Measurements from ENCODE around the gene ZNF609.
A peak's percentile ranks its signal among the peaks of the same experiment; 100 is the strongest.

ZNF609 gene

GRCh38 chr15:64571857-64572291 is 111.5 kb downstream of the ZNF609 start:
- Histone ChIP-seq H2BK15ac (replicated peaks; ENCODE audit: low read depth) (no peak overlapping the region), H2AK5ac (ENCODE audit: low read length) (no peak overlapping the region), H3K56ac (ENCODE audit: low read length) (no peak overlapping the region), H3K79me1 (ENCODE audit: low read length) (peaks cover 18% of the 10 kb centered on the region), H3K9ac (ENCODE audit: low read length) (no peak overlapping the region), H3K4me1 (ENCODE audit: control insufficient read depth, low read depth, low read length) (no peaks in the 10 kb centered on the region), H3K36me3 (ENCODE audit: control insufficient read depth, insufficient read depth, low read length) (no peaks in the 10 kb centered on the region), H4K5ac (ENCODE audit: low read length) (no peak overlapping the region), H3K4ac (ENCODE audit: low read depth, low read length) (no peak overlapping the region), H3K79me2 (ENCODE audit: control insufficient read depth, insufficient read depth, low read length) (peaks cover 18% of the 10 kb centered on the region), H3K4me3 (ENCODE audit: low read length) (no peak overlapping the region), H3K18ac (ENCODE audit: low read length) (no peak overlapping the region), H3K23ac (ENCODE audit: low read length) (no peak overlapping the region), H2BK120ac (ENCODE audit: low read depth, low read length) (no peak overlapping the region), H4K8ac (ENCODE audit: low read depth, low read length) (no peak overlapping the region), H2BK5ac (ENCODE audit: low read length) (no peak overlapping the region), H3K4me2 (ENCODE audit: low read length) (no peak overlapping the region), H3K27ac (ENCODE audit: low read depth, low read length) (no peak overlapping the region), H3K27me3 (ENCODE audit: insufficient read depth, low read length, poor library complexity) (no peaks in the 10 kb centered on the region)
- no CpG with 5 or more reads among the region's 4 CpGs for WGBS (ENCODE audit: extremely low coverage, insufficient coverage, low lambda C conversion rate)
- peak; percentile 52 for DNase-seq

GRCh38 chr15:64572856-64573255 is 112.5 kb downstream of the ZNF609 start:
- Histone ChIP-seq H3K9ac (ENCODE audit: low read length) (no peak overlapping the region), H3K27me3 (ENCODE audit: insufficient read depth, low read length, poor library complexity) (no peaks in the 10 kb centered on the region), H3K56ac (ENCODE audit: low read length) (no peak overlapping the region), H3K27ac (ENCODE audit: low read depth, low read length) (no peak overlapping the region), H3K79me2 (ENCODE audit: control insufficient read depth, insufficient read depth, low read length) (peaks cover 18% of the 10 kb centered on the region), H2BK5ac (ENCODE audit: low read length) (no peak overlapping the region), H2AK5ac (ENCODE audit: low read length) (no peak overlapping the region), H2BK15ac (replicated peaks; ENCODE audit: low read depth) (no peak overlapping the region), H3K4ac (ENCODE audit: low read depth, low read length) (no peak overlapping the region), H3K36me3 (ENCODE audit: control insufficient read depth, insufficient read depth, low read length) (no peaks in the 10 kb centered on the region), H3K79me1 (ENCODE audit: low read length) (peaks cover 18% of the 10 kb centered on the region), H4K5ac (ENCODE audit: low read length) (no peak overlapping the region), H3K18ac (ENCODE audit: low read length) (no peak overlapping the region), H3K23ac (ENCODE audit: low read length) (no peak overlapping the region), H3K4me3 (ENCODE audit: low read length) (no peak overlapping the region), H4K8ac (ENCODE audit: low read depth, low read length) (no peak overlapping the region), H3K4me1 (ENCODE audit: control insufficient read depth, low read depth, low read length) (no peaks in the 10 kb centered on the region), H3K4me2 (ENCODE audit: low read length) (no peak overlapping the region), H2BK120ac (ENCODE audit: low read depth, low read length) (no peak overlapping the region)
- no peak for DNase-seq
- WGBS (ENCODE audit: extremely low coverage, insufficient coverage, low lambda C conversion rate): no CpG with 5 or more reads among the region's 6 CpGs

GRCh38 chr15:64574301-64575017 is 114.1 kb downstream of the ZNF609 start:
- H4K5ac ChIP-seq (ENCODE audit: low read length): no peak overlapping the region
- no peak for DNase-seq
- no peaks in the 10 kb centered on the region for H3K36me3 ChIP-seq (ENCODE audit: control insufficient read depth, insufficient read depth, low read length)
- H3K18ac ChIP-seq (ENCODE audit: low read length): no peak overlapping the region
- H3K79me2 ChIP-seq (ENCODE audit: control insufficient read depth, insufficient read depth, low read length): peaks cover 16% of the 10 kb centered on the region
- no peak overlapping the region for H3K56ac ChIP-seq (ENCODE audit: low read length)
- H3K4me3 ChIP-seq (ENCODE audit: low read length): no peak overlapping the region
- H3K27me3 ChIP-seq (ENCODE audit: insufficient read depth, low read length, poor library complexity): no peaks in the 10 kb centered on the region
- no peak overlapping the region for H2BK120ac ChIP-seq (ENCODE audit: low read depth, low read length)
- no CpG with 5 or more reads among the region's 1 CpG for WGBS (ENCODE audit: extremely low coverage, insufficient coverage, low lambda C conversion rate)
- no peak overlapping the region for H4K8ac ChIP-seq (ENCODE audit: low read depth, low read length)
- H3K23ac ChIP-seq (ENCODE audit: low read length): no peak overlapping the region
- H3K4me2 ChIP-seq (ENCODE audit: low read length): no peak overlapping the region
- H3K27ac ChIP-seq (ENCODE audit: low read depth, low read length): no peak overlapping the region
- H3K9ac ChIP-seq (ENCODE audit: low read length): no peak overlapping the region
- no peak overlapping the region for H2AK5ac ChIP-seq (ENCODE audit: low read length)
- no peak overlapping the region for H2BK5ac ChIP-seq (ENCODE audit: low read length)
- peaks cover 16% of the 10 kb centered on the region for H3K79me1 ChIP-seq (ENCODE audit: low read length)
- H2BK15ac ChIP-seq (replicated peaks; ENCODE audit: low read depth): no peak overlapping the region
- no peak overlapping the region for H3K4ac ChIP-seq (ENCODE audit: low read depth, low read length)
- H3K4me1 ChIP-seq (ENCODE audit: control insufficient read depth, low read depth, low read length): no peaks in the 10 kb centered on the region

GRCh38 chr15:64580696-64581407 is 120.5 kb downstream of the ZNF609 start:
- Histone ChIP-seq H2BK5ac (ENCODE audit: low read length) (no peak overlapping the region), H2BK15ac (replicated peaks; ENCODE audit: low read depth) (no peak overlapping the region), H3K4me1 (ENCODE audit: control insufficient read depth, low read depth, low read length) (no peaks in the 10 kb centered on the region), H3K27ac (ENCODE audit: low read depth, low read length) (no peak overlapping the region), H3K9ac (ENCODE audit: low read length) (no peak overlapping the region), H3K4me3 (ENCODE audit: low read length) (no peak overlapping the region), H3K36me3 (ENCODE audit: control insufficient read depth, insufficient read depth, low read length) (no peaks in the 10 kb centered on the region), H3K23ac (ENCODE audit: low read length) (no peak overlapping the region), H3K4me2 (ENCODE audit: low read length) (no peak overlapping the region), H3K79me1 (ENCODE audit: low read length) (peaks cover 12% of the 10 kb centered on the region), H2BK120ac (ENCODE audit: low read depth, low read length) (no peak overlapping the region), H3K56ac (ENCODE audit: low read length) (no peak overlapping the region), H3K79me2 (ENCODE audit: control insufficient read depth, insufficient read depth, low read length) (peaks cover 16% of the 10 kb centered on the region), H3K18ac (ENCODE audit: low read length) (no peak overlapping the region), H3K27me3 (ENCODE audit: insufficient read depth, low read length, poor library complexity) (no peaks in the 10 kb centered on the region), H3K4ac (ENCODE audit: low read depth, low read length) (no peak overlapping the region), H2AK5ac (ENCODE audit: low read length) (no peak overlapping the region), H4K5ac (ENCODE audit: low read length) (no peak overlapping the region), H4K8ac (ENCODE audit: low read depth, low read length) (no peak overlapping the region)
- no CpG with 5 or more reads among the region's 9 CpGs for WGBS (ENCODE audit: extremely low coverage, insufficient coverage, low lambda C conversion rate)
- DNase-seq: no peak

- no peak overlapping the region for H2BK5ac ChIP-seq (ENCODE audit: low read length)
- no peak overlapping the region for H3K56ac ChIP-seq (ENCODE audit: low read length)
- no peak overlapping the region for H3K9ac ChIP-seq (ENCODE audit: low read length)
- H3K4me3 ChIP-seq (ENCODE audit: low read length): no peak overlapping the region
- peaks cover 2% of the 10 kb centered on the region for H3K4me1 ChIP-seq (ENCODE audit: control insufficient read depth, low read depth, low read length)
- no peak overlapping the region for H4K8ac ChIP-seq (ENCODE audit: low read depth, low read length)
- no peak overlapping the region for H2AK5ac ChIP-seq (ENCODE audit: low read length)
- H3K4me2 ChIP-seq (ENCODE audit: low read length): no peak overlapping the region
- DNase-seq: no peak
- H3K27me3 ChIP-seq (ENCODE audit: insufficient read depth, low read length, poor library complexity): no peaks in the 10 kb centered on the region
- WGBS (ENCODE audit: extremely low coverage, insufficient coverage, low lambda C conversion rate): no CpG with 5 or more reads among the region's 2 CpGs
- H4K5ac ChIP-seq (ENCODE audit: low read length): no peak overlapping the region
- no peak overlapping the region for H3K27ac ChIP-seq (ENCODE audit: low read depth, low read length)
- peaks cover 14% of the 10 kb centered on the region for H3K79me1 ChIP-seq (ENCODE audit: low read length)
- no peaks in the 10 kb centered on the region for H3K36me3 ChIP-seq (ENCODE audit: control insufficient read depth, insufficient read depth, low read length)
- no peak overlapping the region for H3K23ac ChIP-seq (ENCODE audit: low read length)
- no peak overlapping the region for H3K4ac ChIP-seq (ENCODE audit: low read depth, low read length)
- H2BK120ac ChIP-seq (ENCODE audit: low read depth, low read length): no peak overlapping the region
- peaks cover 18% of the 10 kb centered on the region for H3K79me2 ChIP-seq (ENCODE audit: control insufficient read depth, insufficient read depth, low read length)
- H2BK15ac ChIP-seq (replicated peaks; ENCODE audit: low read depth): no peak overlapping the region
- no peak overlapping the region for H3K18ac ChIP-seq (ENCODE audit: low read length)
Measured at GRCh38 chr15:64581408-64581761, 121.0 kb downstream of the ZNF609 start.

All from mesendoderm (in vitro differentiated cells).